D721Med (cell line): ENCODE data around the gene RNF4.

Source experiments
- DNase-seq: peaks from one replicate; pipeline ENCODE4 v3.0.0; 2011; ENCODE audit warnings: low spot score; ENCODE audit not compliant: insufficient read length
- FAIRE-seq: peaks from 2 replicates; lab custom pipeline; 2011; peaks lifted over from hg19 to GRCh38; lab: Jason Lieb, UNC
- CTCF ChIP-seq: IDR thresholded peaks from 2 replicates; pipeline ENCODE4 v1.5.1; 2012; ENCODE audit warnings: mild to moderate bottlenecking, control low read depth; ENCODE audit not compliant: insufficient read depth; ENCODE audit errors: missing control alignments

RNF4 gene

GRCh38 chr4:2432991-2433530 is 35.8 kb upstream of the RNF4 start:
- no peak for DNase-seq
- FAIRE-seq, result no peak
- TF ChIP-seq CTCF, result no peak

- FAIRE-seq (no peak), DNase-seq (no peak)
- no peak for TF ChIP-seq CTCF
These were observed 35.1 kb upstream of the RNF4 start for GRCh38 chr4:2433609-2434350.

GRCh38 chr4:2434420-2434819 is 34.5 kb upstream of the RNF4 start:
- TF ChIP-seq CTCF, result no peak
- no peak for FAIRE-seq

GRCh38 chr4:2436301-2436700 is 32.6 kb upstream of the RNF4 start:
- FAIRE-seq (no peak), DNase-seq (no peak)
- TF ChIP-seq CTCF, result peak; percentile 18

More at GRCh38 chr4:2434420-2434819, 34.5 kb upstream of the RNF4 start:
- DNase-seq, result no peak

GRCh38 chr4:2436761-2437474 is 32.0 kb upstream of the RNF4 start:
- FAIRE-seq, result no peak
- DNase-seq, result no peak
- TF ChIP-seq CTCF, result no peak

GRCh38 chr4:2437475-2438215 is 31.3 kb upstream of the RNF4 start:
- TF ChIP-seq CTCF, result no peak
- FAIRE-seq (no peak), DNase-seq (no peak)
